H1 (cell line): ENCODE measurements around the gene DENND5B. TPM values are rescaled to one million over a fixed set of nuclear protein-coding genes. Genes with fewer than 3 reads are reported as not detected.

Experiments
- ATF2 ChIP-seq: IDR thresholded peaks from 2 replicates; pipeline ENCODE4 v1.6.1; 2012; ENCODE audit warnings: low read length, inconsistent platforms
- polyA plus RNA-seq, 7 experiments: library from polyadenylated mRNA; depleted of rRNA in 3 of 7; stranded (reverse) in 5 of 7; unstranded in 2 of 7; fragments of >200 nt in 5 of 7; fragments of 200-250 nt in 2 of 7; gene quantifications; 1 replicate in 5 of 7; 2 replicates in 1 of 7; 4 replicates in 1 of 7; pipeline versions ENCODE4 v1.2.1 to v1.2.3, GENCODE V29; 2011 to 2013; ENCODE audit warnings: missing spikeins in 2 of 7, mixed read lengths in 2 of 7
- total RNA-seq: library from RNA; stranded (reverse); fragmentation: NEBNext Ultra II Directional; extraction: Animal tissue kit (Norgen Biotek cat#: 25700); gene quantifications from 2 replicates; pipeline ENCODE4 v1.2.1, GENCODE V29; 2021

Gene DENND5B
- total and polyA plus RNA-seq, 2 of the 8 experiments (the other 6 are each of a cell fraction or from before 2014, with no cell fraction given), result 13.4 to 20.2 TPM

GRCh38 chr12:31631023-31631724, 40.2 kb upstream of the DENND5B start (continued):
- TF ChIP-seq ATF2, result no peak
